K562 (cell line): ENCODE data around the gene KMT2D.

ENCODE experiments used
- CHD4 ChIP-seq: fragments of 200-600 bp; sonication (generic); IDR thresholded peaks from 3 replicates; pipeline ENCODE4 v1.6.1; 2012; ENCODE audit warnings: low read depth, mild to moderate bottlenecking, mixed read lengths, low read length, inconsistent platforms; ENCODE audit not compliant: insufficient read depth, insufficient replicate concordance, poor library complexity, severe bottlenecking
- CTCF ChIP-seq, 3 experiments: IDR thresholded peaks in 2 of 3; conservative IDR thresholded peaks in 1 of 3; 2 replicates each; pipeline ENCODE4 v1.5.1; 2011 to 2012; ENCODE audit warnings: low read length in 3 of 3, mild to moderate bottlenecking in 3 of 3, control low read depth in 2 of 3, improper control_type of control experiment in 1 of 3, inconsistent platforms in 1 of 3, low read depth in 1 of 3, mixed read lengths in 1 of 3, moderate library complexity in 1 of 3; ENCODE audit not compliant: insufficient read depth in 2 of 3
- DACH1 ChIP-seq: fragments of 450-650 bp; IDR thresholded peaks from 2 replicates; pipeline ENCODE4 v1.6.1; 2018; ENCODE audit not compliant: partially characterized antibody
- ELF4 ChIP-seq: fragments of 450-650 bp; formaldehyde crosslinking; IDR thresholded peaks from 2 replicates; pipeline ENCODE4 v1.4.0; 2022; ENCODE audit warnings: missing genetic modification characterization
- JUNB ChIP-seq: fragments of 450-650 bp; formaldehyde crosslinking; conservative IDR thresholded peaks from 2 replicates; pipeline ENCODE4 v1.4.0; 2020; ENCODE audit warnings: mild to moderate bottlenecking
- MEF2A ChIP-seq: IDR thresholded peaks from 2 replicates; pipeline ENCODE4 v1.6.1; 2011; ENCODE audit warnings: low read depth, mild to moderate bottlenecking, low read length, moderate library complexity; ENCODE audit not compliant: control insufficient read depth
- POLR2A ChIP-seq: fragments of 450-650 bp; conservative IDR thresholded peaks from 2 replicates; pipeline ENCODE4 v1.6.1; 2016
- SMAD1 ChIP-seq: fragments of 150-350 bp; IDR thresholded peaks from 2 replicates; pipeline ENCODE4 v1.6.1; 2014; ENCODE audit warnings: low read length, low read depth; ENCODE audit not compliant: partially characterized antibody
- ZBTB17 ChIP-seq: fragments of 450-650 bp; formaldehyde crosslinking; IDR thresholded peaks from 2 replicates; pipeline ENCODE4 v1.4.0; 2020; ENCODE audit warnings: mild to moderate bottlenecking
- ZBTB7A ChIP-seq: IDR thresholded peaks from 2 replicates; pipeline ENCODE4 v1.6.1; 2011; ENCODE audit warnings: low read depth, mild to moderate bottlenecking, low read length, moderate library complexity, borderline replicate concordance; ENCODE audit not compliant: control insufficient read depth

GRCh38 chr12:49051777-49052438, 8.7 kb downstream of the KMT2D start:
- TF ChIP-seq CTCF (IDR thresholded peaks at IDR 0.05 in 2 of 3, conservative IDR thresholded peaks at IDR 0.05 in 1 of 3; ENCODE audit: insufficient read depth in 2 of 3, low read depth in 1 of 3, low read length in 3 of 3) (no peak), ZBTB17 (CRISPR knock-in tag) (no peak), JUNB (CRISPR knock-in tag) (no peak), MEF2A (no peak), ELF4 (CRISPR knock-in tag) (no peak), SMAD1 (no peak), POLR2A (no peak), DACH1 (no peak), ZBTB7A (no peak), CHD4 (no peak)
